HG02852 (cell line): Measurements from ENCODE around the gene TEX101.

Source experiments
- ATAC-seq: cut with Tn5 transposase; IDR thresholded peaks from one replicate; pipeline ENCODE4 v1.9.1; 2021; ENCODE audit warnings: mild to moderate bottlenecking, moderate library complexity; ENCODE audit not compliant: unreplicated experiment

TEX101 gene

DNA sequence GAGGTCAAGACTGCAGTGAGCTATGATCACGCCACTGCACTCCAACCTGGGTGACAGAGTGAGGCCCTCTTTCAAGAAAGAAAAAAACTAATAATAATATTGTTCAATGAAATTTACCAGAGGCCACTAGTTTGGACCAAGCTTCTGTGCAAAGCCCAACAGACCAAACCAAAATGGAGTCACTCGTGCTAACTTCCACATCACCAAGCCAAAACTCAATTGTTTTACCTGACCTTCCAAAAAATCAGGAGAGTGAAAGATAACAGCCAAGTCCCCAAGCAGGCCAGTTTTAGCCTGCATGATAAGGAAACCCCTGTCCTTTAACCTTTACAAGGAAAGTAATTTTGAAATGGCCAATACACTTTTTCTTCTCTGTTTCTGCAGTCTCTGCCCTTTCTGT is 30.7 kb downstream of the TEX101 start:
- no peak for ATAC-seq

- no peak for ATAC-seq
These were observed 32.2 kb downstream of the TEX101 start for GRCh38 chr19:43446746-43447489.

DNA sequence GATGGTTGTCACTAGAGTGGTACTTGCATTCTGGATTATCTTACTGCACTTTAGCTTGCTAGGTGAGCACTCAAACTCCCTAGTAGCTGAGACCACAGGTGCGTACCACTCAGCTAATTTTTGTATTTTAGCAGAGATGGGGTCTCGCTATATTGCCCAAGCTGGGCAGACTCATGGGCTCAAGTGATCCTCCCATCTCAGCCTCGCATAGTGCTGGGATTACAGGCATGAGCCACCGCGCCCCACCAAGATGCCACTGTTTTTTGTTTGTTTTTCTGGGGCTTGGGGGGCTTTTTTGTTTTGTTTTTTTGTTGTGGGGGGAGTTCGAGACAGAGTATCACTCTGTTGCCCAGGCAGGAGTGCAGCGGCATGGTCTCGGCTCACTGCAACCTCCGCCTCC is 33.0 kb downstream of the TEX101 start:
- ATAC-seq, result no peak

DNA sequence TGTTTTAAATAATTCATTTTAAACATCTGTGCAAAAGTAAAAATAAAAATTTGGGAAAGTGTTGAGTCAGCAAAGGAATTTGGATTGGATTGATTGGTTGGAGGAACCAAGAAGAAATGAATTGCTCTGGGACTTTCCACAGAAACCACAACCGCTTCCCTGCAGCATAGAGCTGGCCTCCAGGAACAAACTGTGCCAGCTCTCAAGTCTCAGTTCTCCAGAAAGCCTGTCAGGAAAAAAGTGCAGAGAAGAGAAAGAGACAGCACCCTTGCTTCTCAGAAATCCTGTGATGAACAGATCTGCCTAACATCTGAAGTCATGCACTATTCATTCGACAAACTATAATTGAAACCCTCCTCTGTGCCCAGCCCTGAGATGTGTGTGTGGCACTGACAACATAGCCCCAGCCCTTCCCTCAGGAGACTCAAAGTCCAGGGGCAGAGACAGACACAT is 35.9 kb downstream of the TEX101 start:
- no peak for ATAC-seq

- ATAC-seq, result no peak
These were observed 37.9 kb downstream of the TEX101 start for GRCh38 chr19:43452582-43452981.

DNA sequence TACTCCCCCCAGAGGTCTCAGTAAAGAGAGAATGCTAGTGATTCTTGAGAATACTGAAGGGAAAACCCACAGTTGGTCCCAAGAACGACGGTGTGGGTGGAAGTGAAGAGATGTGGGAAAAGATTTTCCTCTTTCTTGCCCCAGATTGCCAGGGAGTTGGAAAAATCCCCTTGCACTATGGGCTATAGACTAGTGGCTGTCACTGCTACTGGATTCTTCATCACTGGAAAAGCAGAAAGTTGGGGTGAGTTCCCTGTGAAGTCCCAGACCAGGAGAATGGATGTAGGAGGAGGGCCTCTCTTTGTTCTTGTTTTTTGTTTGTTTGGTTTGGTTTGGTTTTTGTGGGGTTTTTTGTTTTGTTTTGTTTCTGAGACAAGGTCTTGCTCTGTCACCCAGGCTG is 39.3 kb downstream of the TEX101 start:
- no peak for ATAC-seq

DNA sequence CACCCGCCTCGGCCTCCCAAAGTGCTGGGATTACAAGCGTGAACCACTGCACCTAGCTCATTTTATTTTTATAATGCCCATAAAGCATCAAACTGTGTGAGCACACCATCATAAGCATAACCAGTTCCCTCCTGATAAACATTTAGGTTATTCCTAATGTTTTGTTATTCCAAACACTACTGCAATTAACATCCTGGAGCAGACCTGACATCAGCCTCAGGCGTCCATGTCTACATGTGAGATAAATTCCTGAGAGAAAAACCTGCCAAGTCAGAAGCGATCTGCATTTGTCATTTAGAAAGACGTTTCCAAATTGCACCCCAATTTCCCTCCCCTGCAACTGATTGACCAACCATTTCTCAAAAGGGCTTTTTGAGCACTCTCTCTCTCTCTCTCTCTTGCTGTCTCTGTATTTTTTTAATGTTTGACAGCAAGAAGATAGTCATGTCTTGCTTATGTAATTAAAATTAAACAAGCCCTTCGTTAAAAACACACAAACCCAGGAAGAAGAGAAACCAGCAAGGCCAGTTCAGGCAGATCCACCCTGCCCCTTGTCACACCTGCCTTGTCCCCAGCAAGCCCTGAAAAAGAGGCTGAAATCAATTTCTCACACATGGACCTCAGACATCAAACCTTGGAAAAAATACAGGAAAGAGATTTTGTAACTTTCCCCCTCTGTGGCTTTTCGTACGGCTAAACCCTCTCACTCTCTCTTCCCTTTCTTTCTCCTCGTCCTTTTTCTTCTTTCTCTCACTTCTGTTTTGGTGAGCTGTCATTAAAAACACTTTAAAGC is 40.8 kb downstream of the TEX101 start:
- ATAC-seq, result no peak

DNA sequence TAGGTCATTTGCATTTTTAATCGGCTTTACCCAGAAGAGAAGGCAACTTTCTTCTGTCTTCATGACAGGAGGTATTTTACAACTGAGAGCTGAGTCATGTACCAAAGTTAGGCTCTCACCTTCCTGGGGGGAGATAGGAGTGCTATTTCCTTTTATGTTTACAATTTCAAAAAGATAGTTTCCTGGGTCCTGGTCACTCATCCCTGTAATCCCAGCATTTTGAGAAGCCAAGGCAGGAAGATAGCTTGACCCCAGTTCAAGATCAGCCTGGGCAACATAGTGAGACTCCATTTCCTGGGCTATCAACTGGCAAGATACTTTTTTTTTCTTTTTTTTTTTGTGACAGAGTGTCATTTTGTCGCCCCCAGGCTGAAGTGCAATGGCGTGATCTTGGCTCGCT is 43.1 kb downstream of the TEX101 start:
- ATAC-seq, result no peak

GRCh38 chr19:43460362-43461016 is 45.8 kb downstream of the TEX101 start:
- ATAC-seq, result no peak

DNA sequence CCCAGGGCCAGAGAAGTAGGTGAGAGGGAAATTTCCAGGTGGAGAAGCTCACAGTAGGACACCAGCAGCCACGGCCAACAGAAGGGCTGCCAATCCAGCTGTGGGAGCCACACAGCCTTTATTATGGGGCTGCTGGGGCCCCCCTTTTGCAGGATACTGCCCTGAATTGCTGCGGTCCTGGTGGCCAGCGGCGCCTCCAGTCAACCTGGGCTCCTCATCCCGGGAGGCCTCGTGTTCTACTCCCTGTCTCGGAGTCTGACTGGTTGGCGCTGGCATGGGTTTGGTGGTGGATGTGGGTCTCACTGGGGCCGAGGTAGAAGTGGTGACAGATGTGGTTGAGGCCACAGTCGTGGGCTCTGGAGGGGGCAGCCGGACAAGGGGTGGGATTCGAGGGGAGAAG is 46.6 kb downstream of the TEX101 start:
- ATAC-seq, result no peak

GRCh38 chr19:43462383-43462782 is 47.7 kb downstream of the TEX101 start:
- no peak for ATAC-seq

GRCh38 chr19:43462785-43463380 is 48.2 kb downstream of the TEX101 start:
- ATAC-seq, result no peak

- ATAC-seq, result peak; percentile 81
These were observed 48.9 kb downstream of the TEX101 start for GRCh38 chr19:43463381-43464133.

DNA sequence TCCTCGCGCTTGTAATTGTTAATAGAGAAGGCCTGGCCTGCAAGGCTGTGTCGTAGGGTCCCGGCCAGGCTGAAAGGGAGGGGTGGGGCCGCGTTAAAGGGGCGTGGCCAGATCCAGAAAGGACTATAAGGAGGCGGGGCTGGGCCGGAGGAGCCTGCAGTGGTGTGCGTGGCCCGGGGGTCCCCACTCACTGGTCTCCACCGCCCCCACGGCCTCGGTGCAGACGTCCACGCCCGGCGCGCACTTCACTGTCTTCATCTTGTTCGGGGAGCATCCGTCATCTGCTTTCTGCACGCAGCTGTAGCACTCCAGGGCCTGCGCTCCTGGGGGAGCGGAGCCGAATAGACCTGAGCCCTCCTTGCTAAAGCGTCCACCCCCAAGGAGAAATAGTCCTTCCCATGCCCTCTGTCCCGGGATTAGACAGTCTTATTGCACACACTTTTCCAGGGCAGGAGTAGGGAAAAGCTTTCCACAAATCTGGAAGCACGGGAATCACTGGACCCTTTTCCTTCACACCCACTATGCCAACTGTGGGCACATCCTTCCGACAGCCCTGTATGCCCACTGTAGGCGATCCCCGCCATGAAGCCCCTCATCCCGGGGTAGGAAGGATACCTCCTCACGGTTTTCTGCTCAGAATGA is 49.6 kb downstream of the TEX101 start:
- ATAC-seq, result peak; percentile 34

GRCh38 chr19:43465468-43466120 is 50.9 kb downstream of the TEX101 start, which contains the start of gene LYPD3:
LYPD3 (minus strand) TSS chr19:43465608; CDS start chr19:43465571, 37 bp downstream.
- no peak for ATAC-seq

GRCh38 chr19:43466793-43467192 is 52.1 kb downstream of the TEX101 start:
- ATAC-seq, result no peak

GRCh38 chr19:43467276-43467675 is 52.6 kb downstream of the TEX101 start:
- no peak for ATAC-seq

- ATAC-seq, result no peak
These were observed 53.0 kb downstream of the TEX101 start for GRCh38 chr19:43467730-43468129.
